ENCODE measurements around the gene MYRFL.

DNA sequence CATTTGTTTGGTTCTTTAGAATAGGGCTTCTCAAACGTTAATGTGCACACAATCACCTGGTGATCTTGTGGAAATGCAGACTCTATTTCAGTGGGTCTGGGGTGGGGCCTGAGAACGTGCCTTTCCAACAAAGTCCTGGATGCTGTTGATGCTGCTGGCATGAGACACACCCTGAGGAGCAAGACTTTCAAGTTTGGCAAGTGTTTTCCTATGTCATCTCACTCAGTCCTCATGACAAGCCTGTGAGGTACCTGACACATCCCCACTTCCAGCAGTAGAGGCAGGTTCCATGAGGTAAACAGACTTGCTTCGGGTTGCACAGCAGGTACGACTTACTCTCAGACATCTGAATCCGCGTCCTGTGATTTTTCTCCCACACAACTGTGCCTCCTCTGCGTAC, 147.1 kb downstream of the MYRFL start:
- no peak for TF ChIP-seq POLR2A (IDR thresholded peaks at IDR 0.05)
- TF ChIP-seq, protein P1, sequence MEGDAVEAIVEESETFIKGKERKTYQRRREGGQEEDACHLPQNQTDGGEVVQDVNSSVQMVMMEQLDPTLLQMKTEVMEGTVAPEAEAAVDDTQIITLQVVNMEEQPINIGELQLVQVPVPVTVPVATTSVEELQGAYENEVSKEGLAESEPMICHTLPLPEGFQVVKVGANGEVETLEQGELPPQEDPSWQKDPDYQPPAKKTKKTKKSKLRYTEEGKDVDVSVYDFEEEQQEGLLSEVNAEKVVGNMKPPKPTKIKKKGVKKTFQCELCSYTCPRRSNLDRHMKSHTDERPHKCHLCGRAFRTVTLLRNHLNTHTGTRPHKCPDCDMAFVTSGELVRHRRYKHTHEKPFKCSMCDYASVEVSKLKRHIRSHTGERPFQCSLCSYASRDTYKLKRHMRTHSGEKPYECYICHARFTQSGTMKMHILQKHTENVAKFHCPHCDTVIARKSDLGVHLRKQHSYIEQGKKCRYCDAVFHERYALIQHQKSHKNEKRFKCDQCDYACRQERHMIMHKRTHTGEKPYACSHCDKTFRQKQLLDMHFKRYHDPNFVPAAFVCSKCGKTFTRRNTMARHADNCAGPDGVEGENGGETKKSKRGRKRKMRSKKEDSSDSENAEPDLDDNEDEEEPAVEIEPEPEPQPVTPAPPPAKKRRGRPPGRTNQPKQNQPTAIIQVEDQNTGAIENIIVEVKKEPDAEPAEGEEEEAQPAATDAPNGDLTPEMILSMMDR (IDR thresholded peaks at IDR 0.05), result no peak
- TF ChIP-seq EP300 (IDR thresholded peaks at IDR 0.05), result no peak

All from gastroesophageal sphincter (tissue), 3 donors.